ENCODE results near the gene ACOX3.
"Not testable (repeated sequence)": the region's sequence is repeated elsewhere in the genome, so short reads cannot be mapped to it uniquely, and the experiment has no call there.

The ACOX3 gene

DNA sequence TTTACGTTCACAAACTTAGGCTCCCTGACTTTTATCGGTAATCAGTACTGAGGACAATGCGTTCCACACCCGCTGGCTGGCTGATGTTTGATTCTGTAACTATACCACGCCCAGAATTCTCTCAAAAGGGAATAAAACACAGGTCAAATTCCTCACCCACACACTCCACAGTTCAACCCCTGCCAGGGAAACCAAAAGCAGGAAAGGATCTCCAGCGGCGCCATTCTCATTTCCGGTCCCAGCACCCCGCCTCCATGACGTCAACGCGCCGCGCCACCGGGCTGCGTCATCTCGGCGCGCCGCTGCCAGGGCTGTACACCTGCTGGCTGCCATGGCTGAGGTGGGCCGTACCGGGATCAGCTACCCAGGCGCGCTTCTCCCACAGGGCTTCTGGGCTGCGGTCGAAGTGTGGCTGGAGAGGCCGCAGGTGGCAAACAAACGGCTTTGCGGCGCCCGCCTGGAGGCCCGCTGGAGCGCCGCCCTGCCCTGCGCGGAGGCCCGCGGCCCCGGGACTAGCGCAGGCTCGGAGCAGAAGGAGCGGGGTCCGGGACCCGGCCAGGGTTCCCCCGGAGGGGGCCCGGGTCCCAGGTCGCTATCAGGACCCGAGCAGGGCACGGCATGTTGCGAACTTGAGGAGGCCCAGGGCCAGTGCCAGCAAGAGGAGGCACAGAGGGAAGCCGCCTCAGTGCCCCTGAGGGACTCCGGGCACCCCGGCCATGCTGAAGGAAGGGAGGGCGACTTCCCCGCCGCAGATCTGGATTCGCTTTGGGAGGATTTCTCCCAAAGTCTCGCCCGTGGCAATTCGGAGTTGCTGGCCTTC, at the start of gene ACOX3, which contains the start of gene TRMT44:
Gene ACOX3 (minus strand): TSS at position 232 of the 820 bp plus-strand sequence. CDS start 24,202 bp downstream, outside the sequence.
Gene TRMT44 (plus strand): TSS at position 286 of the 820 bp plus-strand sequence. CDS start 46 bp downstream, at position 332.
- peak; percentile 93 for DNase-seq (ENCODE audit: low read depth)

- no peak for DNase-seq (ENCODE audit: low read depth)
Observed at GRCh38 chr4:8488791-8489369, 48.4 kb upstream of the ACOX3 start.

DNA sequence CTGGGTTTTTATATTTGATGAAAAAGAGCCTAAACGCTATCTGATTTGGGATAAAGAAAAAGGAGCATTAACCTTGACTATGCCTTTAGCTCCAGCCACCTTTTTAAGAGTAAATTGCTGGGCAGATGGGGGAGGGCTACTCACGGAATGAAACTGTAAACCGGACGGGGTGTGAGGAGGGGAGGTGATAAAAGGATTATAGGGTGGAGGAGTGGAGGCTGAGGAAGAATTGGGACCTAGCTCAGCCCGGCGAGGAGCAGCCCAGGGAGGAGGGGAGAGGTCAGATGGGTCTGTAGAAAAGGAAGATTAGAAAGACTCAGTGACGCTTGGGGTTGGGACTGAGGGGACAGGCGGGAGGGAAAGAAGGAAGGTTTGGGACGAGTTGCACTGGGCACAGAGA, 46.1 kb upstream of the ACOX3 start:
- not testable (repeated sequence) for DNase-seq (ENCODE audit: low read depth)

- DNase-seq (ENCODE audit: low read depth): no peak
Observed at GRCh38 chr4:8480221-8480620, 39.7 kb upstream of the ACOX3 start.

GRCh38 chr4:8478801-8479744, 38.5 kb upstream of the ACOX3 start:
- no peak for DNase-seq (ENCODE audit: low read depth)

- no peak for DNase-seq (ENCODE audit: low read depth)
Observed at GRCh38 chr4:8478371-8478770, 37.8 kb upstream of the ACOX3 start.

- no peak for DNase-seq (ENCODE audit: low read depth)
Observed at GRCh38 chr4:8477676-8478075, 37.2 kb upstream of the ACOX3 start.

- no peak for DNase-seq (ENCODE audit: low read depth)
Observed at GRCh38 chr4:8477095-8477635, 36.6 kb upstream of the ACOX3 start.

GRCh38 chr4:8475751-8476575, 35.4 kb upstream of the ACOX3 start:
- DNase-seq (ENCODE audit: low read depth): no peak

DNA sequence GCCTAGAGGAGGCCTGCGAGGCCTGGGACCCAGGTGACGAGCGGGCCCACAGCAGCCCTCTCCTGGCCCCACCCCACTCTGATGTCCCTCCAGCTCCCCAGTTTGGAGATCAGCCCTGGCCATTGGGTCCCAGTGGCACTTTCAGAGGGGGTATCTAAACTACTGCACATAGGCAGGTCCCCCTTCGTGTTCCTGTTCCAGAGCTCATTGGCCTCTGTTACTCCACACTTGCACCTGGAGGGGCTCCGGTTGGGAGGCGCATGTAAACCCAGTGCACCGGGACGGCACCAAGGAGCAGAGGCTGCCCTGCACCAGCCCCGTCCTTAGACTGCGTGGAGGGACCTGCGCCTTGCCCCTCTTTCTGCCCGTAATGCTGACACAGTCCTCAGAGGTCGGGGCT, 34.3 kb upstream of the ACOX3 start:
- no peak for DNase-seq (ENCODE audit: low read depth)

DNA sequence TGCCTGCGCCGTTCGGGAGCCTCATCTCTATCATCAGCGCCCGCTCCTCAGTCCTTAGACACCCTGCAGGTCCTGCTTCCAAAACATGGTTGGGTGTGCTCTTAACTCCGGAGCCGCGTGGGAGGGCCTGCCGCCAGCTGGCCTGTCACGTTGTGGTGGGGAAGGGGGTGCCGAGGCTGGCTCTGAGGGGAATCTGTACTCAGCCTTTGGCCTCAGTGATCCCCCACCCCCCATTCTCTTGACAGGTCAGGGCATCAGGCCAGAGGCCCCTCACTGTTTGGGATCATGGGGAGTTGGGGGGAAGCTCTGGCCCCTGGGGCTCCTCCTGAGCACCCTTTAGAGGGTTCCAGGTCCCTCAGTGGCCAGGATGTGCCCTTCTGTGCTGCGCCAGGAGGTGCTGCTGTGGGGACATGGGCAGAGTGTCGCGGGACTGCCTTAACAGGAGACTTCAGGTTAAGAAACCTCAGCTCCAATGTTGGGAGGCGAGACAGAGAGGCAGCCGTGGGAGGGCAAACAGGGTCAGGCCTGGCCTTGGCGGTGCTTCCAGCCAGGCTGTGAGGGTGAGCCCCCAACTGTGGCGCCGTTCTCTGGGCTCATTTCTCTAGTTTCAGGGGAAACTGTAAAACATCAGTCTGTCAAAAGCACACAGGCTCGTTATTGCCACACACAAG, 33.5 kb upstream of the ACOX3 start:
- no peak for DNase-seq (ENCODE audit: low read depth)

- no peak for DNase-seq (ENCODE audit: low read depth)
Observed at GRCh38 chr4:8473198-8473919, 32.8 kb upstream of the ACOX3 start.

- DNase-seq (ENCODE audit: low read depth): no peak
Observed at GRCh38 chr4:8472689-8473197, 32.2 kb upstream of the ACOX3 start.

DNA sequence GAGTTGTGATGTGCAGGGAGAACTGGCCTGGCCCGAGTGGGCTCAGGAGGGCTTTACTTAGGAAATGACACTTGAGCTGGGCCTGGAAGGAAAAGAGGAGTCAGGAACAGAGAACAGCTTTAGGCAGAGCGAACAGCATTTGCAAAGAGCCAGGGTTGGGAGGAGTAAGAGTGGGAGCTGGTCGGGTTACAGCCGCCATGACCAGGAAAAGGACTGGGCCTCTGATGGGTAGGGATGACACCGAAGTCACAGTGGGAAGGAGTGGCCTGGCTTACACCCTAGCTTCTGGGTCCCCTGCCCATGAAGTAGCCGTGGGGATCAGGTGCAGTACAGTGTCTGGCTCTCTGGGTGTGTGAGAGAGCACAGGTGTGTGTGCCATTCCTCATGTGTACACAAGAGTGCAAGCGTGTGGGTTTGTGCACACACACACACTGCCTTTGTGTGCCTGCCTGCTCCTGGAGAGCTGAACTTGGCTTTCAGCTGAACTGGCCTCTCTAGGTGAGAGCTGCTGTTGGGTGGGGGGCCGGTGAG, 31.7 kb upstream of the ACOX3 start:
- no peak for DNase-seq (ENCODE audit: low read depth)

DNA sequence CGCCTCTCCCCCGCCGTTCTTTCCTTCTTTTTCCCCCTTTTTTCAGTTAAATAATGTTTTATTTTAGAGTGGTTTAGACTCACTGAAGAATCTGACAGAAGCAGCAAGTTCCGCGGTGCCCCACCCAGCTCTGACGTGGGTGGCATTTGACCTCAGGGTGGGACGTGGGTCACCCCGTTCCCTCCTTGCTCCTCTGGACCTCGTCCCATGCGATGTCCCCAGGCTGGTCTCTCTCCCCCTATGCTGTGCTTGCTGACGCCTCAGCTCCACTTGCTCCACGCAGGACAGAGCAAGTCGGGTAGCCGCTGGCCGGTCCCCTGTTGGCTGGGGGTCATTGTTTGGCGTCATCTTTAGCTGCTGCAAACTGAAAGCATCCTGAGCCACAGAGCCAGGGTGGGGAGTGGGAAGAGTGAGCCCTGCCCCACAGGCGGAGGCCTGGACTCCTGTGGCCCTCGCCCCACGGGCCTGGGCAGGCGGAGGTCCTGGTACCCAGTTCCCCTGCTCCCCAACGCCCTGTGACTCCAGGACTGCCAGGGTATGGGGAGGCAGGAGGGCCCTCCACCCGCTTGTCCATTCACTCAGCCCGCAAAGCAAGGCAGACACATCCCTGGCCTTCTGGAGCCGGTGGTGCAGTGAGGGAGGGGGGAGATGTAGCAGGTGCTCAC, 30.8 kb upstream of the ACOX3 start:
- DNase-seq (ENCODE audit: low read depth): no peak

- no peak for DNase-seq (ENCODE audit: low read depth)
Observed at GRCh38 chr4:8470451-8471024, 30.0 kb upstream of the ACOX3 start.

DNA sequence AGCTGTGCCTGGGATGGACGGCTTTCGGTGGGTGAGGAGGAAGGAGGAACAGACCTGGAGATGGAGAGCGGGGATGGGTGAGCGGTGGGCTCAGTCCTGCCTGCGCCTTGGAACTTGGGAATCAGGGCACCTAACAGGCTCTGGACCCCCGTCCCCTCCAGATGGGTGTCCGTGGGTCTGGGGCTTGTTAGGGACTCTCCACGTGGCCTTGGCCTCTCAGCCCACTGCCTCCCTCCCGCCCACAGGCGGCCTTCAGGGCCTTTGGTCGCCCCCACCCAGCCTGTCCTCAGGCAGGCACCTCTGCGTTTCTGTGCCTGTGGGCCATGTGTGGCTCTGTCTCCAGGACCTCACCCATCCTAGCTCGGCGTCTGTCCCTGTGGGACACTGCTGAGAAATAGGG, 29.0 kb upstream of the ACOX3 start:
- DNase-seq (ENCODE audit: low read depth): no peak

- DNase-seq (ENCODE audit: low read depth): peak; percentile 7
Observed at GRCh38 chr4:8468746-8469535, 28.4 kb upstream of the ACOX3 start.
